Activated naive CD8-positive, alpha-beta T cell (primary cell): ENCODE data around the gene RAB3GAP1.
"Not testable (repeated sequence)": the region's sequence is repeated elsewhere in the genome, so short reads cannot be mapped to it uniquely, and the experiment has no call there.

Source experiments
- H3K27ac Mint-ChIP-seq: one replicate; pipeline ENCODE4 v1.8.0; 2021; ENCODE audit warnings: mixed read lengths
- H3K27me3 Mint-ChIP-seq: one replicate; pipeline ENCODE4 v1.8.0; 2021; ENCODE audit warnings: mixed read lengths
- H3K36me3 Mint-ChIP-seq: one replicate; pipeline ENCODE4 v1.8.0; 2021; ENCODE audit warnings: mixed read lengths
- H3K4me1 Mint-ChIP-seq: one replicate; pipeline ENCODE4 v1.8.0; 2021; ENCODE audit warnings: low read depth, mixed read lengths
- H3K4me3 Mint-ChIP-seq: one replicate; pipeline ENCODE4 v1.8.0; 2021; ENCODE audit warnings: mild to moderate bottlenecking, mixed read lengths
- H3K9me3 Mint-ChIP-seq: one replicate; pipeline ENCODE4 v1.8.0; 2021; ENCODE audit warnings: low read depth, mixed read lengths

RAB3GAP1 gene

DNA sequence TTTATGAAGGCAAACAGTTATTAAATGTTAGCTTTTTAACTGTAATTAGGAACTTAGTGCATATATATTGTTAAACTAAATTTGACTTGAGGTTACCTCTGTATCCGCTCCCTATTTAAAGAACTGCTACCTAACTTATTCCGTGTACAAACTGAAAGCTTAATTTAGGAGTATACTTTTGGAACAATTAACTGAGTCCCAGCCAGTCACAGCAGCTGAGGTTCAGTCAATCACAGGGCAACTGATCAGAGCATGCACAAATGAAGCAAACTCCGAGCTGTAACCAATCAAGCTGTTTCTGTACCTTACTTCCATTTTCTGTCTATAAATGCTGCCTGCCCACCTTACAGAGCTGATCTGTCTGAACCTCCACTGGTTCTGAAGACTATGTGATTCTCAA lies 61.2 kb downstream of the RAB3GAP1 start:
- peaks cover 5% of the 10 kb centered on the region for H3K4me1 Mint-ChIP-seq
- no peak overlapping the region for H3K27ac Mint-ChIP-seq
- no peak overlapping the region for H3K4me3 Mint-ChIP-seq

DNA sequence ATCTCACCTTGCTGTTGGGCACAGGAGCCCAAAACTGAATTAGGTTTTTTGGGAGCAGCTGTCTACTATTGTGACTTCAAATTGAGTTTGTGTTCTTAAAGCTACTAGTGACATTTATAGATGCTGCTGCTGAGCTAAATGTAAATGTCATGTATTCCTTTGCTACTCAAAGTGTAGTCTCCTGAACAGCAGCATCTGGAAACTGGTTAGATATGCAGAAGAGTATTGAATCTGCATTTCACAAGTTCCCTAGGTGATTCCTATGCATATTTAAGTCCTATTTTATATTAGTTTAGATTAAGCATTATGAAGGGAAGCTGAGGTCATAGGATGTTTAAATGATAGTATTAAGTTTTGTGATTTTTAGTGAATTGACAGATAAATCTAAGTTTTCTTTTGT lies 67.5 kb downstream of the RAB3GAP1 start:
- peaks cover 10% of the 10 kb centered on the region for H3K36me3 Mint-ChIP-seq

More for the DNA sequence above, 61.2 kb downstream of the RAB3GAP1 start:
- Mint-ChIP-seq H3K9me3 (no peaks in the 10 kb centered on the region), H3K27me3 (no peaks in the 10 kb centered on the region), H3K36me3 (peaks cover 5% of the 10 kb centered on the region)

DNA sequence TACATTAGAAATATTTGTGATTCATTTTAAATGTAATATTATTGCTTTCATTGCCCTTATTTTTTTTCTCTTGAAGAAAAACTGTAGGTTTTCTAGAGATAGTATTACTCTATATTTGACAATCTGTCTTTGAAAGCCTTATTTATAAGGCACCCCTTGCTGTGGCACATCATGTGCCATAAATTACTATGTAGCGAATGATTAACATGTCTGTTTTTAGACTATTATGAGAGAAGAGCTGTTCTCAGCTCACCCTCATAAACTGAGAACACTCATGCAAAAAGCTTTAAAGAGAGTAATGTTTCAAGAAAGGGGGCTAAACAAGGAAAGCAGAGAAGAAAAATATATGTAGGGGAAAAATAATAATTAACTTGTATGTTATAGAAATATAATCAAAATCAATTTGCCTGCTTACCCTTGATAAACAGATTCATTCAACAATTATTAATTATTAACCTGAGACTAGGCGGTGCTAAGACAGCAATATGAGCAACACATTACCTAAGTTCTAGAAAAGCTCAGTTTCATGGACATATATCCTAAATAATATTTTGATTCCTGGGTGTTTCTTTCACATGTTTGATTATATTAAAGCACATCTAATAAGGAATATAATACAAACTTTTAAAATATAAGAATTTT lies 69.0 kb downstream of the RAB3GAP1 start:
- peaks cover 2% of the 10 kb centered on the region for H3K4me1 Mint-ChIP-seq
- no peak overlapping the region for H3K27ac Mint-ChIP-seq
- H3K36me3 Mint-ChIP-seq: peaks cover 14% of the 10 kb centered on the region
- no peak overlapping the region for H3K4me3 Mint-ChIP-seq
- no peaks in the 10 kb centered on the region for H3K27me3 Mint-ChIP-seq
- H3K9me3 Mint-ChIP-seq: no peaks in the 10 kb centered on the region

More for the DNA sequence above, 67.5 kb downstream of the RAB3GAP1 start:
- no peak overlapping the region for H3K27ac Mint-ChIP-seq
- H3K4me3 Mint-ChIP-seq: no peak overlapping the region
- H3K4me1 Mint-ChIP-seq: peaks cover 2% of the 10 kb centered on the region
- no peaks in the 10 kb centered on the region for H3K9me3 Mint-ChIP-seq
- no peaks in the 10 kb centered on the region for H3K27me3 Mint-ChIP-seq

DNA sequence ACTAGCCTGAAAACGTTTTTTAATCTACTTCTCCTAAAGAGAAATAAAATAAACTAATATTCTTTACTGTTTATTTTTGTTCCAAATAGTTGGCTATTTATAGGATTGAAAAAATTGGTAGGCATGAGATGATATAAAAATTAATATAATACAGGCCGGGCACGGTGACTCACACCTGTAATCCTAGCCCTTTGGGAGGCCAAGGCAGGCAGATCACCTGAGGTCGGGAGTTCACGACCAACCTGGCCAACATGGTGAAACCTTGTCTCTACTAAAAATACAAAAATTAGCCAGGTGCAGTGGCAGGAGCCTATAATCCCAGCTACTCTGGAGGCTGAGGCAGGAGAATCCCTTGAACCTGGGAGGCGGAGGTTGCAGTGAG lies 69.6 kb downstream of the RAB3GAP1 start:
- not testable (repeated sequence) for H3K4me3 Mint-ChIP-seq, H3K4me1 Mint-ChIP-seq, H3K27me3 Mint-ChIP-seq, H3K27ac Mint-ChIP-seq, H3K9me3 Mint-ChIP-seq
- H3K36me3 Mint-ChIP-seq: peaks cover 14% of the 10 kb centered on the region

DNA sequence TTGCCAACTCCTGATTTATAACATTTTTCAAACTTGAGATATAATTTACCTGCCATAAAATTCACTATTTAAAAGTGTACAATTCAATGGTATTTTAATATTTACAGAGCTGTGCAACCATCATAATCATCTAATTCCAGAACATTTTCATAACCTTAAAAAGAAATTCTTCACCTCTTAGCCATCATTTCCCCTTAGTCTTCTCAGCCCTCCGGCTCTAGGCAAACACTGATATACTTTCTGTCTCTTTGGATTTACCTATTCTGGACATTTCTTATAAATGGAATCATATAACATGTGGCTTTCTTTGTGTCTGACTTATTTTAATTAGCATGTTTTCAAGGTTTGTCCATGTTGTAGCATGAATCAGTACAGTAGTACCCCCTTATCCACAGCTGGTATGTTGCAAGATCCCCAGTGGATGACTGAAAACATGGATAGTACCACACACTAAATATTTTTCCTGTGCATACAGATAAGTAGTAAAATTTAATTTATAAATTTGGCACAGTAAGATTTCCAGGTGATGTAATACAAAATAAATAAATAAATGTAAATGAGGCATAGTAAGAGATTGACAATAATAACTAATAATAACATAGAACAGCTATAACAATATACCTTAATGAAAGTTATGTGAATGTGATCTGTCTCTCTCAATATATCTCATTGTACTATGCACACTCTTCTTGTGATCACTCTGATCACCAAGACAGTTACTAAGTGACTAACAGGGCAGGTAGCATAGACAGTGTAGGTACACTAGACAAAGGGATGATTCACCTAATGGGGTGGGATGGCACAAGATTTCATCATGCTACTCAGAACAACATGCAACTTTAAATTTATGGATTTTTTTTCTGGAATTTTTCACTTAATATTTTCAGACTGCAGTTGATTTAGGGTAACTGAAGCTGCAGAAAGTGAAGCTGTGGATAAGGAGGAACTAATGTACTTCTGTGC lies 73.1 kb downstream of the RAB3GAP1 start:
- peaks cover 1% of the 10 kb centered on the region for H3K4me1 Mint-ChIP-seq
- H3K27me3 Mint-ChIP-seq: no peaks in the 10 kb centered on the region
- no peaks in the 10 kb centered on the region for H3K9me3 Mint-ChIP-seq
- H3K27ac Mint-ChIP-seq: no peak overlapping the region
- no peak overlapping the region for H3K4me3 Mint-ChIP-seq
- peaks cover 21% of the 10 kb centered on the region for H3K36me3 Mint-ChIP-seq

DNA sequence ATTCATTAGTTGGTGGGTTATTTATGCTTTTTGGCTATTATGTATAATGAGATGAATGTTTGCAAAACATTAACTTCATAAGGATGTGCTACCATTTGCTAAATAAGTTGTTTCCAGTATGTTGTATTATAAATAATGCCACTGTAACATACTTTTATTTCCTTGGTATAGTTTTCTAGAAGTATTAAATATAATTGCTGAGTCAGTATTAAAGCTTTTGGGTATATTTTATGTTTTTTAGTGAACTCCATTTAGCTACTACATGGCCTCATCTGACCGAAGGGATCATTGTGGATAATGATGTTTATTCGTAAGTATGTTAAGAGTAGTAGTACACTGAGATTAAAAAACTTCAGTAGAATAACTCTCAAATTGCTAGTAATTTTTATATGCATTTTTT lies 73.8 kb downstream of the RAB3GAP1 start:
- no peaks in the 10 kb centered on the region for H3K27me3 Mint-ChIP-seq
- H3K4me1 Mint-ChIP-seq: peaks cover 4% of the 10 kb centered on the region
- no peak overlapping the region for H3K4me3 Mint-ChIP-seq
- no peak overlapping the region for H3K27ac Mint-ChIP-seq
- no peaks in the 10 kb centered on the region for H3K9me3 Mint-ChIP-seq
- H3K36me3 Mint-ChIP-seq: peaks cover 20% of the 10 kb centered on the region

DNA sequence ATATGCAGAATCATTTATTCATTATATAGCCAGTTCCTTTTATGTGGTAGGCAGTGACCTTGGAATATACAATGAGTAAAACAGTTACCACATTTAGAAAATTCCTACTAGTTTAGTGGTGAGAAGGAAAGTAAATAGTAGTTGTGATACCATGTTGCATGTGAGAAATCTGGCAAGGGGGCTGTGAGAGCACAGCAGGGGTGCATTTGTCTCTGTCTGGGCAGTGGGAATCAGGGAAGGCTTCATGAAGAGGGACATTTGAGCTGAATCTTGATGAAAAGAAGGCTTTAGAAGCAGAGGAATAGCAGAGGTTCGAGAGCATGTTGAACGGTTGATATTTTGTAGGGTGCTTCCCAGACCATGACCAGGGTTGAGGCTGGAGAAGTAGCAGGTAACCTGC lies 78.7 kb downstream of the RAB3GAP1 start:
- Mint-ChIP-seq H3K4me3 (no peak overlapping the region), H3K9me3 (no peaks in the 10 kb centered on the region), H3K27ac (no peak overlapping the region), H3K36me3 (peaks cover 27% of the 10 kb centered on the region), H3K27me3 (no peaks in the 10 kb centered on the region), H3K4me1 (peaks cover 8% of the 10 kb centered on the region)

DNA sequence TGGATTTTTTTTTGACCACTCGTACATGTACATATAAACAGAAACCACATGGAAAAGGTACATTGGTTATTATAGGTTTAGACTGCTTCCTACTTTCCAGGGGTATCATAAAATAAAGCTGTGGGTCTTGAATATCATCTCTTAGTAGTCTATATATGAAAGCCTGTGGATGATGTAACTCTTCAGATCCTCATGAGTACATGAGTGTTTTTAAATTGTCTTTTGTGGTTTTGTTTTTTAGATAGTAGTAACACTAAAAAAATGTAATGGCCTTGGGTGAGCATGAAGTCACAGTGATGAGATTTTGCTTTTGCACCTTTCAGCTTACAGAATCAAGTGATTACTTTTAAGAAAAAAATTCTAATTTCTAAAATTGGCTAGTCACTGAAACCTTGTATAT lies 80.2 kb downstream of the RAB3GAP1 start:
- Mint-ChIP-seq H3K36me3 (peaks cover 34% of the 10 kb centered on the region), H3K27me3 (no peaks in the 10 kb centered on the region), H3K4me1 (peaks cover 8% of the 10 kb centered on the region), H3K27ac (no peak overlapping the region), H3K9me3 (no peaks in the 10 kb centered on the region), H3K4me3 (no peak overlapping the region)

DNA sequence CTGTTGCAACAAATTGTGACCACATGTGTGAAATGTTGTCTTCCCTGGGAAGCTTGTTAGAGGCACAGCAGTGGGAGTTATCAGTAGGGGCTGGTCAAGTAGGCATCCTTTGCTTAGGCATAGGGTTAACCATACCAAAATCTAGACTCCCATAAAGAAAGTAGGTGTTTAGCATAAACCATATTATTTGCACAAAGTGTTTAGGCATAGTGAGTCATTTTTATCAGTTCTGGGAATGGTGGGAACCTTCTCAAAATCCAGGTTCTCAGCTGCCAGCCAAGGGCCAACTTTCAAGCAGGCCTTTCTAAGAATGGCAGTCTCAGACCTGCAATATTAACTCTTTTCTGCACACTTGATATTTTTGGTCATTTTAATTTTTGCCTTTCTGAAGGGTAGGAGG lies 88.5 kb downstream of the RAB3GAP1 start:
- Mint-ChIP-seq H3K27ac (no peak overlapping the region), H3K36me3 (peaks cover 54% of the 10 kb centered on the region), H3K9me3 (peaks cover 5% of the 10 kb centered on the region), H3K4me3 (no peak overlapping the region), H3K27me3 (no peaks in the 10 kb centered on the region), H3K4me1 (peaks cover 3% of the 10 kb centered on the region)

DNA sequence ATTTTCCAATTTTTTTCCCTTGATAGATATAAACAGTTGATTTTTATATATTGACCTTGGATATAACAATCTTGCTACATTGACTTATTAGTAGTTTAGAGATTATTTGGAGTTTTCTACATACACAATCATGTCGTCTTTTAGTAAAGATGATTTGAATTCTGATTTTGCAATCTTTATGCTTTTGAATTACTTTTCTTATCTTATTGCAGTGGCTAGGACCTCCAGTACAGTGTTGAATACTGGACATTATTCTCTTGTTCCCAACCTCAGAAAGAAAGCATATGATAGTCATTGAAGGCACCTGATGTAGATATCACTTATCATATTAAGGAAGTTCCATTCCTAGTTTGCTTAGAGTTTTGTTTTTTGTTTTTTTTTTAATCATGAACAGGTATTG lies 90.2 kb downstream of the RAB3GAP1 start:
- Mint-ChIP-seq H3K36me3 (peaks cover 43% of the 10 kb centered on the region), H3K27ac (no peak overlapping the region), H3K4me1 (peaks cover 6% of the 10 kb centered on the region), H3K27me3 (no peaks in the 10 kb centered on the region), H3K9me3 (peaks cover 5% of the 10 kb centered on the region), H3K4me3 (no peak overlapping the region)

DNA sequence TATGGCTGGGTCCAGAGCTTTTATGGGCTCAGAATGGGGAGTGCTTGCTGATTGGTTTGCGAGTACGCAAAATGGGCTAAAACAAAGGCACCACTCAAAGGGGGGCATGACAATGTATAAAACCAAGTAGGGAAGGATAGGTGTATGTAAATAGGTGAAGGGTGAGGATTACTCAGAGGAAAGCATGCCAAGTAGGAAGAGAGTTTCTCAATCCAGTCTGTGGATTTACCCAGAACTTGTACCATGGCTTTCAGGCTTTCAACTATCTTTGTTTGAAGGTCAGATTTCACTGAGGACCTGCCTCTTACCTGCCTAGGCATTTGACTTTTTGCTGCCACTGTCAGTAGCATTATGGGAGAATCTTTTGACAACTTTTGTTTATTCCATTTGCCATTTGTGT lies 92.3 kb downstream of the RAB3GAP1 start:
- Mint-ChIP-seq H3K9me3 (peaks cover 5% of the 10 kb centered on the region), H3K4me3 (no peak overlapping the region), H3K27me3 (no peaks in the 10 kb centered on the region), H3K27ac (no peak overlapping the region), H3K4me1 (peaks cover 6% of the 10 kb centered on the region), H3K36me3 (peaks cover 42% of the 10 kb centered on the region)

DNA sequence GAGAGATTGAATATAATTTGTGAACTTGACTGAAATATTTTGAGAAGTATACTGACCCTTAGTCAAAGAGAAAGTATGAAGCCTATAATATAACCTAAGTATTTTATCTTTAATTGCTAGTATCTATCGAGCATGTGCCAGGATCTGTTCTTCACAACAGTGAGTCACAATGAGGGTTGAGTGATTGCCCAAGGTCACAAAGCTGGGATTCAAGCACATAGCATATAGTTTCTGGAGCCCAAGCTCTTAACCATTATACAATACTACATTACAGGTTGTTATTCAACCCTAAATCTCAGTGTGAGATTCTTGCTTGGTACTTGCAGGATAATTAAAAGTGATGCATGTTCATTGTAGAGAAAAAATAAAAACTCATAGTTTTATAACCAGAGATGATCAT lies 97.2 kb downstream of the RAB3GAP1 start:
- Mint-ChIP-seq H3K27me3 (no peaks in the 10 kb centered on the region), H3K4me1 (peaks cover 21% of the 10 kb centered on the region), H3K9me3 (no peaks in the 10 kb centered on the region), H3K27ac (no peak overlapping the region), H3K4me3 (no peak overlapping the region), H3K36me3 (peaks cover 22% of the 10 kb centered on the region)

DNA sequence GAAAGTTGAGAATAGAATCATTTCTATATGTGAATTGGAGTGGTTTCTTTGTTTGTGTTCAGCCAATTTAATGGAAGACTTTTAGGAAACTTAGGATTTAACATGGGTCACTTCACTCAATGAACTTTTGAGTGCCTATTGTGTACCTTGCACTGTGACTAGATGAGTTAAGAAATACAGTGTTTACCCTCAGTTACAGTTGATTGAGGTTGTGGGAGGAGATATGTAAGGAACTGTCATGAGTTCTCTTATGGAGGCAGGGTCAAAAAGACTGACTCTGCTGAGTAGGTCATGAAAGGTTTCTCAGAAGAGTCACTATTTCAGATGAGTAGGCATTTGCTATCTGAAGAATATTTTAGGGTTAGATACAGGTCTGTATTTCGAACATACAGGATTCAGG lies 98.6 kb downstream of the RAB3GAP1 start:
- Mint-ChIP-seq H3K4me1 (peaks cover 25% of the 10 kb centered on the region), H3K4me3 (no peak overlapping the region), H3K9me3 (no peaks in the 10 kb centered on the region), H3K27ac (peak overlapping the region; percentile 10), H3K27me3 (no peaks in the 10 kb centered on the region), H3K36me3 (peaks cover 23% of the 10 kb centered on the region)

DNA sequence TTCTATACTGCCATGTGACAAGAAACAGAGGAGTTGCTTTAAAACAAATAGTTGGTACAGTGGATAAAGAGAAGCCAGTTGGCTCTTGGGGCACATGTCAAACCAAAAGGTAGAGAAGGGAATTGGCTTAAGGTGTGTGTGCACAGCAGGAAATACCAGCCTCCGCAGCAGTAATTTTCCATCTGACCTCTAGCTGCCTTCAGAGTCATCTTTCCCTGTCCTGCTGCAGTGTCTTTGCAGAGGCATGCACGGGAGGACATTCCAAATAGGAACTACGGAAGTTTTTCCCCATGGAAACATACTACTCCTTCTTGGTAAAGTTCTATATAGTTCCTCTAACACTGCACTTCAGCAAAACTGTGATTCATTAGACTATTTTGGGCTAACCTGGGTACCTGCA lies 99.5 kb downstream of the RAB3GAP1 start:
- Mint-ChIP-seq H3K36me3 (peaks cover 25% of the 10 kb centered on the region), H3K27ac (no peak overlapping the region), H3K27me3 (no peaks in the 10 kb centered on the region), H3K9me3 (no peaks in the 10 kb centered on the region), H3K4me3 (no peak overlapping the region), H3K4me1 (peaks cover 24% of the 10 kb centered on the region)

DNA sequence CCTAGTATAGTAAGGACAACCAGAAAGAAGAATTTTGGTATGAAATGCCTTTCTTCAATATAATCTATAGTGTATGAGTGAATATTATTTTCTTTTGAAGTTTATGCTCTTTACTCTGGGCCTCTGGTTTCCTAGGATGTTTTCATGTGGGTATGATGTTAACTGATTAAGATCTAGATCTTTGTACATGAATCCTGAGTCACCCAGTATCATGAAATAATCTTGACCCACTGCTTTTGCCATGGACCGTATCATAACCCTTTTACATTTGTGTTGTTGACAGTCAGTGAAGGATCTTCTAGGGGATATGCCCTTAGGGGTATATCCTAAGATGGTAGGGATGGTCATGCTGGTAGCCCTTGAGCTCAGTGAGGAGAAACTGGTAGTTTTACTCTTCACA lies 100.3 kb downstream of the RAB3GAP1 start:
- H3K27ac Mint-ChIP-seq: no peak overlapping the region
- H3K4me3 Mint-ChIP-seq: no peak overlapping the region
- H3K4me1 Mint-ChIP-seq: peaks cover 22% of the 10 kb centered on the region
- H3K27me3 Mint-ChIP-seq: no peaks in the 10 kb centered on the region
- H3K9me3 Mint-ChIP-seq: no peaks in the 10 kb centered on the region
- H3K36me3 Mint-ChIP-seq: peaks cover 28% of the 10 kb centered on the region
